Measurements from ENCODE around the gene PROK1.
"Not testable (repeated sequence)": the region's sequence is repeated elsewhere in the genome, so short reads cannot be mapped to it uniquely, and the experiment has no call there.

Gene PROK1

GRCh38 chr1:110437645-110438299, 13.2 kb upstream of the PROK1 start:
- not testable (repeated sequence) for H2BK12ac ChIP-seq (ENCODE audit: low read length in 2 of 2); H3K4me3 ChIP-seq (ENCODE audit: insufficient read depth in 1 of 2, low read depth in 1 of 2, low read length in 2 of 2); H3K9ac ChIP-seq (ENCODE audit: low read length); H2BK5ac ChIP-seq (ENCODE audit: low read depth, low read length, poor library complexity, severe bottlenecking); H2BK120ac ChIP-seq (ENCODE audit: low read depth, low read length); H3K9me3 ChIP-seq (ENCODE audit: control insufficient read depth, low read length); DNase-seq; H3K14ac ChIP-seq (ENCODE audit: low read length in 2 of 2); H3K36me3 ChIP-seq (ENCODE audit: control insufficient read depth in 1 of 2, insufficient read depth in 2 of 2, low read depth in 1 of 2, low read length in 2 of 2); H3K27ac ChIP-seq (ENCODE audit: low read length, poor library complexity, severe bottlenecking); H2AK5ac ChIP-seq (ENCODE audit: low read length, severe bottlenecking); H2BK15ac ChIP-seq (ENCODE audit: low read depth, poor library complexity, severe bottlenecking); H3K23ac ChIP-seq (ENCODE audit: low read length in 2 of 2); H3K4me2 ChIP-seq (ENCODE audit: low read length, poor library complexity, severe bottlenecking); H2AFZ ChIP-seq (ENCODE audit: low read depth, low read length); H3K79me1 ChIP-seq (replicated peaks; ENCODE audit: low read length, poor library complexity, severe bottlenecking); H4K91ac ChIP-seq (ENCODE audit: low read length); H3K4me1 ChIP-seq (ENCODE audit: control insufficient read depth, insufficient read depth, low read depth, low read length)
- 76% methylated on average over 9 of the region's 9 CpGs for WGBS
- peak overlapping the region; percentile 37 to 56 for H3K4ac ChIP-seq (ENCODE audit: low read depth in 1 of 2, low read length in 2 of 2)
- peaks cover 9 to 46% of the 10 kb centered on the region in 2 experiments for H3K27me3 ChIP-seq (ENCODE audit: control insufficient read depth in 1 of 2, insufficient read depth in 1 of 2, low read length in 2 of 2)
- H3K18ac ChIP-seq (ENCODE audit: low read depth in 1 of 2, low read length in 2 of 2), result peak overlapping the region; percentile 35 to 48
- peak overlapping the region; percentile 39 for H4K8ac ChIP-seq (ENCODE audit: low read length)

GRCh38 chr1:110438893-110439292, 12.1 kb upstream of the PROK1 start:
- Histone ChIP-seq H3K4me3 (ENCODE audit: insufficient read depth in 1 of 2, low read depth in 1 of 2, low read length in 2 of 2) (no peak overlapping the region), H3K27ac (ENCODE audit: low read length, poor library complexity, severe bottlenecking) (no peak overlapping the region), H2BK5ac (ENCODE audit: low read depth, low read length, poor library complexity, severe bottlenecking) (no peak overlapping the region), H2BK15ac (ENCODE audit: low read depth, poor library complexity, severe bottlenecking) (no peak overlapping the region), H3K9ac (ENCODE audit: low read length) (no peak overlapping the region), H3K9me3 (ENCODE audit: control insufficient read depth, low read length) (no peaks in the 10 kb centered on the region), H3K4me2 (ENCODE audit: low read length, poor library complexity, severe bottlenecking) (no peak overlapping the region), H3K4ac (ENCODE audit: low read depth in 1 of 2, low read length in 2 of 2) (no peak overlapping the region), H3K36me3 (ENCODE audit: control insufficient read depth in 1 of 2, insufficient read depth in 2 of 2, low read depth in 1 of 2, low read length in 2 of 2) (no peaks in the 10 kb centered on the region), H2AK5ac (ENCODE audit: low read length, severe bottlenecking) (no peak overlapping the region), H3K79me1 (replicated peaks; ENCODE audit: low read length, poor library complexity, severe bottlenecking) (no peaks in the 10 kb centered on the region), H4K8ac (ENCODE audit: low read length) (no peak overlapping the region), H3K18ac (ENCODE audit: low read depth in 1 of 2, low read length in 2 of 2) (no peak overlapping the region), H3K14ac (ENCODE audit: low read length in 2 of 2) (no peak overlapping the region), H3K4me1 (ENCODE audit: control insufficient read depth, insufficient read depth, low read depth, low read length) (peaks cover under 1% of the 10 kb centered on the region), H2BK120ac (ENCODE audit: low read depth, low read length) (no peak overlapping the region), H2BK12ac (ENCODE audit: low read length in 2 of 2) (no peak overlapping the region), H3K27me3 (ENCODE audit: control insufficient read depth in 1 of 2, insufficient read depth in 1 of 2, low read length in 2 of 2) (peaks cover 17 to 46% of the 10 kb centered on the region in 2 experiments), H2AFZ (ENCODE audit: low read depth, low read length) (no peak overlapping the region), H4K91ac (ENCODE audit: low read length) (no peak overlapping the region), H3K23ac (ENCODE audit: low read length in 2 of 2) (no peak overlapping the region)
- WGBS, result 43% methylated on average over 4 of the region's 4 CpGs
- peak; percentile 51 for DNase-seq

- H3K4me1 ChIP-seq (ENCODE audit: control insufficient read depth, insufficient read depth, low read depth, low read length); H3K9ac ChIP-seq (ENCODE audit: low read length); H3K36me3 ChIP-seq (ENCODE audit: control insufficient read depth in 1 of 2, insufficient read depth in 2 of 2, low read depth in 1 of 2, low read length in 2 of 2); H3K4me2 ChIP-seq (ENCODE audit: low read length, poor library complexity, severe bottlenecking); H4K8ac ChIP-seq (ENCODE audit: low read length); H3K14ac ChIP-seq (ENCODE audit: low read length in 2 of 2); H3K79me1 ChIP-seq (replicated peaks; ENCODE audit: low read length, poor library complexity, severe bottlenecking); H4K91ac ChIP-seq (ENCODE audit: low read length); H2AFZ ChIP-seq (ENCODE audit: low read depth, low read length); H3K4me3 ChIP-seq (ENCODE audit: insufficient read depth in 1 of 2, low read depth in 1 of 2, low read length in 2 of 2); H3K23ac ChIP-seq (ENCODE audit: low read length in 2 of 2); H2BK5ac ChIP-seq (ENCODE audit: low read depth, low read length, poor library complexity, severe bottlenecking); H3K27ac ChIP-seq (ENCODE audit: low read length, poor library complexity, severe bottlenecking); H2BK15ac ChIP-seq (ENCODE audit: low read depth, poor library complexity, severe bottlenecking); DNase-seq; H3K4ac ChIP-seq (ENCODE audit: low read depth in 1 of 2, low read length in 2 of 2); H2AK5ac ChIP-seq (ENCODE audit: low read length, severe bottlenecking); H3K9me3 ChIP-seq (ENCODE audit: control insufficient read depth, low read length); H2BK120ac ChIP-seq (ENCODE audit: low read depth, low read length): not testable (repeated sequence)
- Histone ChIP-seq H2BK12ac (ENCODE audit: low read length in 2 of 2) (peak overlapping the region; percentile 45 to 69), H3K18ac (ENCODE audit: low read depth in 1 of 2, low read length in 2 of 2) (peak overlapping the region in 1 of 2 experiments; percentile 18), H3K27me3 (ENCODE audit: control insufficient read depth in 1 of 2, insufficient read depth in 1 of 2, low read length in 2 of 2) (peaks cover 22 to 46% of the 10 kb centered on the region in 2 experiments)
- 100% methylated on average over 1 of the region's 3 CpGs for WGBS
Measured at GRCh38 chr1:110439873-110440272, 11.1 kb upstream of the PROK1 start.

- no peaks in the 10 kb centered on the region for H3K4me1 ChIP-seq (ENCODE audit: control insufficient read depth, insufficient read depth, low read depth, low read length)
- no peaks in the 10 kb centered on the region for H3K36me3 ChIP-seq (ENCODE audit: control insufficient read depth in 1 of 2, insufficient read depth in 2 of 2, low read depth in 1 of 2, low read length in 2 of 2)
- H3K4ac ChIP-seq (ENCODE audit: low read depth in 1 of 2, low read length in 2 of 2), result peak overlapping the region in 1 of 2 experiments; percentile 31
- H3K4me2 ChIP-seq (ENCODE audit: low read length, poor library complexity, severe bottlenecking), result no peak overlapping the region
- 43% methylated on average over 3 of the region's 3 CpGs for WGBS
- H2BK15ac ChIP-seq (ENCODE audit: low read depth, poor library complexity, severe bottlenecking), result no peak overlapping the region
- H4K91ac ChIP-seq (ENCODE audit: low read length), result no peak overlapping the region
- H4K8ac ChIP-seq (ENCODE audit: low read length), result peak overlapping the region; percentile 85
- peak overlapping the region in 1 of 2 experiments; percentile 89 for H2BK12ac ChIP-seq (ENCODE audit: low read length in 2 of 2)
- H3K27me3 ChIP-seq (ENCODE audit: control insufficient read depth in 1 of 2, insufficient read depth in 1 of 2, low read length in 2 of 2), result peaks cover 15 to 42% of the 10 kb centered on the region in 2 experiments
- no peak overlapping the region for H2BK5ac ChIP-seq (ENCODE audit: low read depth, low read length, poor library complexity, severe bottlenecking)
- peak overlapping the region in 1 of 2 experiments; percentile 24 for H3K18ac ChIP-seq (ENCODE audit: low read depth in 1 of 2, low read length in 2 of 2)
- peak; percentile 41 for DNase-seq
- H2BK120ac ChIP-seq (ENCODE audit: low read depth, low read length), result no peak overlapping the region
- no peaks in the 10 kb centered on the region for H3K79me1 ChIP-seq (replicated peaks; ENCODE audit: low read length, poor library complexity, severe bottlenecking)
- H3K9ac ChIP-seq (ENCODE audit: low read length), result no peak overlapping the region
- no peak overlapping the region for H2AK5ac ChIP-seq (ENCODE audit: low read length, severe bottlenecking)
- H3K23ac ChIP-seq (ENCODE audit: low read length in 2 of 2), result no peak overlapping the region
- no peak overlapping the region for H3K14ac ChIP-seq (ENCODE audit: low read length in 2 of 2)
- no peak overlapping the region for H2AFZ ChIP-seq (ENCODE audit: low read depth, low read length)
- H3K4me3 ChIP-seq (ENCODE audit: insufficient read depth in 1 of 2, low read depth in 1 of 2, low read length in 2 of 2), result no peak overlapping the region
- no peaks in the 10 kb centered on the region for H3K9me3 ChIP-seq (ENCODE audit: control insufficient read depth, low read length)
- H3K27ac ChIP-seq (ENCODE audit: low read length, poor library complexity, severe bottlenecking), result no peak overlapping the region
Measured at GRCh38 chr1:110440877-110441276, 10.1 kb upstream of the PROK1 start.
